HG02678 (cell line): ENCODE results near the gene SPIN3.
A peak's percentile ranks its signal among the peaks of the same experiment; 100 is the strongest.
"Not testable (repeated sequence)": the region's sequence is repeated elsewhere in the genome, so short reads cannot be mapped to it uniquely, and the experiment has no call there.

Experiments
- ATAC-seq: cut with Tn5 transposase; IDR thresholded peaks from one replicate; pipeline ENCODE4 v1.9.1; 2021; ENCODE audit warnings: mild to moderate bottlenecking, moderate library complexity; ENCODE audit not compliant: unreplicated experiment

The SPIN3 gene

DNA sequence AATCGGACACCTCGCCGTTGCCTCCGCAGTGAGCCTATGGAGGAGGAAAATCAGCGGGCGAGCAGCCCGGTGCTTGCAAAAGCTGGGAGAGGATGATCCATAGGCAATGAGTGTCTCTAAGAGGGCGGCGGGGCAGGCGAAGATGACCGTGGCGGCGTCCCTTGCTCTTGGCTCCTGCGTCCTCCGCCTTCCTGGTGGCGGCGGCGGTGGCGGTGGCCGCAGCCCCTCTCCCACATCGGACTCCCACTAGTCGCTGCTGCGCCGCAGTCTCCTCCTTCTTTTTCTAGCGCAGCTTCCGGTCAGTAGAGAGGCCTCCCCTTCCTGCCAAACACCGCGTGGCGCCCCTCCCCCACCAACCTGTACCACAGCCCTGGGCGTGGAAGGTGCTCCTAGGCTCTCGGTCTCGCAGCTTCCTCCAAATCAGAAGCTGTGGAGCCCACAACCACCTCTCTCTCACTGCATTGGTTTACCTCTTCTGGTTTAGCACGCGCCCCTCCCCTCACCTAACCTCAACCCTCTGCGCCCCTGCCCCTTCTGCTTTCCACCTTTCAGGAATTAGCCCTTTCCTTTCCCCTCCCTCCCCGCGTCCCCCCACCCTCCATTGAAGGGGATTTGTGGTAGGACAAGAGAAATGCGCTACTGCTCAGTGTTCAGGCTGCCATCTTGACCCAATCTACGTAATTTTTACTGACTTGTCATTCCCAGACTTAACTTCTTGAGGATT, at the start of gene SPIN3:
Gene SPIN3, minus strand, starts transcription at position 271 of the 724 bp plus-strand sequence. CDS start 594 bp downstream, outside the sequence.
- ATAC-seq, result peak; percentile 99

DNA sequence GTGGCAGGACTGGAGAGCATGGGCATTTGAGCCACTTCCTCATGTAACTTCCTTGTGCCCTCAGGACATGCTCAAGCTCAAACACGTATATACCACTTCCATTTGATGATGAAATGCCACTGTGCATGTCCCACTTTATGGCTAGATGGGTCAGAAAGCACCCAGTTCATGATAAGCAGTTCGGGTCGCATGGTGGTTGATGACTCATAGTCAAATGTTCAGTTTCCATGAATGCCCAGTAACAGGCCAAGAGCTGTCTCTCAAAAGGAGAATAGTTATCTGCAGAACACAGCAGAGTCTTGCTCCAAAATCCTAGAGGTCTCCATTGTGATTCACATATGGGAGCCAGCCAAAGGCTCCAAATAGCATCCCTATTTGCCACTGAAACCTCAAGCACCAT, 48.9 kb upstream of the SPIN3 start:
- ATAC-seq, result no peak

- not testable (repeated sequence) for ATAC-seq
These were observed 41.9 kb upstream of the SPIN3 start for GRCh38 chrX:57037265-57037664.

- no peak for ATAC-seq
These were observed 718 bp downstream of the SPIN3 start for GRCh38 chrX:56994375-56995270.

DNA sequence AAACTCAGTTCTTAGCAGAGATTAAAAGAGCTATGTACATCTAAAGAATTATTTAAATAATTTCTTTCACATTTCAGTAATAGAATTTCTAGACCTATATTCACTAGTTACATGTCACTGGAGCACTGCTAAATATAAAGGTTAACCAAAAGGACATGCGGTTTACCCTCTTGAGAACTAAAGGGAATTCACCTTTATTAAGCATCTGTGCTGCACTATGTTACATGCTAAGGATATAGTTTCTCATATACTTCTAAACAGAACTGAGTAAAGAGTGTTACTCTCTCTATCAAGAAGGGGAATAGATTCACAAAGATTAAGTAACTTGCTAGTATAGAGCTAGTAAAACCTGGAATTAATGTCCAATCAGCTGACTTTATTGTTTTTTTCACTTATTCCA, 7.6 kb downstream of the SPIN3 start:
- ATAC-seq, result peak; percentile 61

GRCh38 chrX:56986138-56986537, 9.2 kb downstream of the SPIN3 start:
- no peak for ATAC-seq

- peak; percentile 96 for ATAC-seq
These were observed 17.2 kb downstream of the SPIN3 start for GRCh38 chrX:56978172-56978571.

- ATAC-seq, result no peak
These were observed 19.7 kb downstream of the SPIN3 start for GRCh38 chrX:56975611-56976010.

- ATAC-seq, result no peak
These were observed 20.9 kb downstream of the SPIN3 start for GRCh38 chrX:56974408-56974807.

GRCh38 chrX:56969559-56969958, 25.8 kb downstream of the SPIN3 start:
- no peak for ATAC-seq

GRCh38 chrX:56968980-56969379, 26.4 kb downstream of the SPIN3 start:
- ATAC-seq, result no peak

DNA sequence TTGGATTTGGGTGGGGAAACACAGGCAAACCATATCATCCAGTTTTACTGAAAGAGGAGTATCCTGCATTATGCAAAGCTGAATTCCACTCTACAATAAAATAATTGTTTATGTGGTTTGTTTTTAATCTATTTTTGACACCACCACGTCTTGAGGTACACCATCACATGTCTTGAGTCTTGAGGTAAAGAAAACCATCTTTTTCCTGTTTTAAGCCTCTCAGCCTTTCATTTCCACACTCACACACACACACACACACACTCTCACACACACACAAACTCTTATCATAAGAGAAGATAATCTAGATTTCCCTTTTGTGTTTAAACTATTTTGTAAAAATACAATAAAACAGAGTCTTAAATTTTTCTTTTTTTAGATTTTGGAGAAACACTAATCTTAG, 32.0 kb downstream of the SPIN3 start:
- no peak for ATAC-seq

GRCh38 chrX:56947699-56948098, 47.6 kb downstream of the SPIN3 start:
- no peak for ATAC-seq

- not testable (repeated sequence) for ATAC-seq
These were observed 49.1 kb downstream of the SPIN3 start for GRCh38 chrX:56946201-56946600.

- ATAC-seq, result not testable (repeated sequence)
These were observed 50.1 kb downstream of the SPIN3 start for GRCh38 chrX:56945226-56945625.

- no peak for ATAC-seq
These were observed 52.1 kb downstream of the SPIN3 start for GRCh38 chrX:56943264-56943663.
